Measurements from ENCODE around the gene KCNB1.

DNA sequence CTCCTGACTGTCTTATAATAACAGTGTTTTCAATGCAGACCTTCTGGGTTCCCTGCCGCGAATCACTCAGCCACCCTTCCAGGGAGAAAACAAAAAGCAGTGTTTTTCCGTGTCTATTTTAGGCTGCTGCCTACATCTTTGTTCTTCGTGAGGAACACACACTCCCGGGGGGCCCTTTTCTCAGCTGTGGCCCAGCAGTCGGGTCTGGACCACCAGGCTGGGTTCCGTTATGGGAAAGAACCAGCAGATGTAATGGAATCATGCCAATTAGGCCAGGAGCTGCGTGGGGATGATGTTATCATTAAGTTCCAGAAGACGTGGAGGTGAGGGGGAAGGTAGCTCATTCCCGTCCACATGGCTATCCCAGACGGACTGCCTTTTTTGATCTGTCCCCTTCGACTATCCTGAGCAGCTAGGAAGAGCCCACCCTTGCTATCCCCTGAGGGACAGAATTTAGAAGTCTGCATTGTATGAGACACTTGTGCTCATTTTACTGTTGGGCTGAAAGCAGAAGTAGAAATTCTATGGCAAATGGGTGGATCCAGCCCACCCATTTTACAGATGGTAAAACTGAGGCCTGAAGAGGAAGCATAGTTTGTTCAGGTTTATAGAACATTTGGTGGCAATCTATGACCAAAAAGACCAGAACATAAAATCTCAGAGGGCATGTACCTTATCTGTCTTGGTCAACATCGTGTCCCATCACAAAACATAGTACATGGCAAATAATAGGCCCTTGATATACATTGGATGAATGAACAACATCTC, 54.5 kb downstream of the KCNB1 start:
- TF ChIP-seq, protein P1, sequence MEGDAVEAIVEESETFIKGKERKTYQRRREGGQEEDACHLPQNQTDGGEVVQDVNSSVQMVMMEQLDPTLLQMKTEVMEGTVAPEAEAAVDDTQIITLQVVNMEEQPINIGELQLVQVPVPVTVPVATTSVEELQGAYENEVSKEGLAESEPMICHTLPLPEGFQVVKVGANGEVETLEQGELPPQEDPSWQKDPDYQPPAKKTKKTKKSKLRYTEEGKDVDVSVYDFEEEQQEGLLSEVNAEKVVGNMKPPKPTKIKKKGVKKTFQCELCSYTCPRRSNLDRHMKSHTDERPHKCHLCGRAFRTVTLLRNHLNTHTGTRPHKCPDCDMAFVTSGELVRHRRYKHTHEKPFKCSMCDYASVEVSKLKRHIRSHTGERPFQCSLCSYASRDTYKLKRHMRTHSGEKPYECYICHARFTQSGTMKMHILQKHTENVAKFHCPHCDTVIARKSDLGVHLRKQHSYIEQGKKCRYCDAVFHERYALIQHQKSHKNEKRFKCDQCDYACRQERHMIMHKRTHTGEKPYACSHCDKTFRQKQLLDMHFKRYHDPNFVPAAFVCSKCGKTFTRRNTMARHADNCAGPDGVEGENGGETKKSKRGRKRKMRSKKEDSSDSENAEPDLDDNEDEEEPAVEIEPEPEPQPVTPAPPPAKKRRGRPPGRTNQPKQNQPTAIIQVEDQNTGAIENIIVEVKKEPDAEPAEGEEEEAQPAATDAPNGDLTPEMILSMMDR (conservative IDR thresholded peaks at IDR 0.05; ENCODE audit: low read depth, low read length) = no peak
- TF ChIP-seq, protein P2, sequence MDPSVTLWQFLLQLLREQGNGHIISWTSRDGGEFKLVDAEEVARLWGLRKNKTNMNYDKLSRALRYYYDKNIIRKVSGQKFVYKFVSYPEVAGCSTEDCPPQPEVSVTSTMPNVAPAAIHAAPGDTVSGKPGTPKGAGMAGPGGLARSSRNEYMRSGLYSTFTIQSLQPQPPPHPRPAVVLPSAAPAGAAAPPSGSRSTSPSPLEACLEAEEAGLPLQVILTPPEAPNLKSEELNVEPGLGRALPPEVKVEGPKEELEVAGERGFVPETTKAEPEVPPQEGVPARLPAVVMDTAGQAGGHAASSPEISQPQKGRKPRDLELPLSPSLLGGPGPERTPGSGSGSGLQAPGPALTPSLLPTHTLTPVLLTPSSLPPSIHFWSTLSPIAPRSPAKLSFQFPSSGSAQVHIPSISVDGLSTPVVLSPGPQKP (IDR thresholded peaks at IDR 0.05; ENCODE audit: borderline replicate concordance, low read depth, low read length) = no peak
- TF ChIP-seq RAD21 (IDR thresholded peaks at IDR 0.05; ENCODE audit: low read length) (no peak), BHLHE40 (IDR thresholded peaks at IDR 0.05; ENCODE audit: low read depth, low read length) (no peak), SMC3 (IDR thresholded peaks at IDR 0.05; ENCODE audit: low read depth, low read length) (no peak), CEBPB (IDR thresholded peaks at IDR 0.05; ENCODE audit: low read depth, low read length) (no peak), MAZ (IDR thresholded peaks at IDR 0.05; ENCODE audit: borderline replicate concordance, low read depth, low read length) (no peak), RFX5 (IDR thresholded peaks at IDR 0.05; ENCODE audit: low read depth, low read length) (no peak), POLR2A (IDR thresholded peaks at IDR 0.05; ENCODE audit: low read depth, low read length) (no peak), RCOR1 (IDR thresholded peaks at IDR 0.05; ENCODE audit: insufficient replicate concordance, low read length) (no peak)
- TF ChIP-seq, protein P3, sequence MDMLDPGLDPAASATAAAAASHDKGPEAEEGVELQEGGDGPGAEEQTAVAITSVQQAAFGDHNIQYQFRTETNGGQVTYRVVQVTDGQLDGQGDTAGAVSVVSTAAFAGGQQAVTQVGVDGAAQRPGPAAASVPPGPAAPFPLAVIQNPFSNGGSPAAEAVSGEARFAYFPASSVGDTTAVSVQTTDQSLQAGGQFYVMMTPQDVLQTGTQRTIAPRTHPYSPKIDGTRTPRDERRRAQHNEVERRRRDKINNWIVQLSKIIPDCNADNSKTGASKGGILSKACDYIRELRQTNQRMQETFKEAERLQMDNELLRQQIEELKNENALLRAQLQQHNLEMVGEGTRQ (IDR thresholded peaks at IDR 0.05; ENCODE audit: low read depth, low read length) = no peak

Measured in IMR-90 (cell line).